HepG2 (cell line): Measurements from ENCODE around the gene CCDC57. TPM values are rescaled to one million over a fixed set of nuclear protein-coding genes. Genes with fewer than 3 reads are reported as not detected.

Source experiments
- ATRX ChIP-seq: sonication (generic); formaldehyde crosslinking; IDR thresholded peaks from 2 replicates; pipeline ENCODE4 v1.4.0; 2020; ENCODE audit warnings: missing genetic modification reagents, borderline replicate concordance
- CENPX ChIP-seq: sonication (generic); formaldehyde crosslinking; IDR thresholded peaks from 2 replicates; pipeline ENCODE4 v1.9.0; 2021; ENCODE audit warnings: mild to moderate bottlenecking, missing genetic modification reagents, moderate library complexity
- CHD2 ChIP-seq: IDR thresholded peaks from 2 replicates; pipeline ENCODE4 v1.6.1; 2011; ENCODE audit warnings: low read depth, low read length, improper control_type of control experiment
- DNMT1 ChIP-seq: sonication (generic); formaldehyde crosslinking; IDR thresholded peaks from 2 replicates; pipeline ENCODE4 v1.5.1; 2020; ENCODE audit warnings: mild to moderate bottlenecking, missing genetic modification reagents
- DR1 ChIP-seq: sonication (generic); formaldehyde crosslinking; IDR thresholded peaks from 2 replicates; pipeline ENCODE4 v1.8.0; 2021; ENCODE audit warnings: mild to moderate bottlenecking, missing genetic modification reagents, inconsistent platforms
- GMEB1 ChIP-seq: sonication (generic); formaldehyde crosslinking; IDR thresholded peaks from 2 replicates; pipeline ENCODE4 v1.5.1; 2020; ENCODE audit warnings: missing genetic modification reagents, mild to moderate bottlenecking, borderline replicate concordance
- JUN ChIP-seq: sonication (generic); formaldehyde crosslinking; IDR thresholded peaks from 2 replicates; pipeline ENCODE4 v1.4.0; 2020; ENCODE audit warnings: mild to moderate bottlenecking, missing genetic modification reagents
- LBX2 ChIP-seq: sonication (generic); formaldehyde crosslinking; IDR thresholded peaks from 2 replicates; pipeline ENCODE4 v1.5.0; 2020; ENCODE audit warnings: missing genetic modification reagents, mild to moderate bottlenecking, borderline replicate concordance
- SOX5 ChIP-seq: IDR thresholded peaks from 2 replicates; pipeline ENCODE4 v1.6.1; 2016; ENCODE audit warnings: borderline replicate concordance
- SSRP1 ChIP-seq: IDR thresholded peaks from 2 replicates; pipeline ENCODE4 v1.6.1; 2016; ENCODE audit warnings: control low read depth
- ZBTB39 ChIP-seq: sonication (generic); formaldehyde crosslinking; IDR thresholded peaks from 2 replicates; pipeline ENCODE4 v1.5.0; 2020; ENCODE audit warnings: missing genetic modification reagents
- ZFAT ChIP-seq: sonication (generic); formaldehyde crosslinking; conservative IDR thresholded peaks from 2 replicates; pipeline ENCODE4 v1.8.1; 2023; ENCODE audit warnings: missing genetic modification reagents, inconsistent platforms
- ZFX ChIP-seq: sonication (generic); formaldehyde crosslinking; IDR thresholded peaks from 2 replicates; pipeline ENCODE4 v1.4.0; 2020; ENCODE audit warnings: mild to moderate bottlenecking, low read depth, missing genetic modification reagents, moderate library complexity
- ZNF337 ChIP-seq: sonication (generic); formaldehyde crosslinking; IDR thresholded peaks from 2 replicates; pipeline ENCODE4 v1.5.1; 2020; ENCODE audit warnings: missing genetic modification reagents, low read depth, mild to moderate bottlenecking, borderline replicate concordance
- ZNF484 ChIP-seq: sonication (generic); formaldehyde crosslinking; IDR thresholded peaks from 2 replicates; pipeline ENCODE4 v1.5.1; 2020; ENCODE audit warnings: mild to moderate bottlenecking, low read depth, missing genetic modification reagents, borderline replicate concordance
- ZNF616 ChIP-seq: sonication (generic); formaldehyde crosslinking; IDR thresholded peaks from 2 replicates; pipeline ENCODE4 v1.5.0; 2020; ENCODE audit warnings: low read depth, mild to moderate bottlenecking, missing genetic modification reagents
- ZNF691 ChIP-seq: sonication (generic); formaldehyde crosslinking; IDR thresholded peaks from 2 replicates; pipeline ENCODE4 v1.4.0; 2020; ENCODE audit warnings: missing genetic modification reagents, low read depth, mild to moderate bottlenecking, borderline replicate concordance
- polyA plus RNA-seq, 8 experiments: library from polyadenylated mRNA; depleted of rRNA in 3 of 8; stranded (reverse) in 7 of 8; unstranded in 1 of 8; fragments of >200 nt; fragmentation: Illumina TruSeq in 4 of 8; extraction: Trizol in 4 of 8; gene quantifications; 2 replicates each; pipeline versions ENCODE4 v1.2.1 to v1.2.3, GENCODE V29; 2011 to 2016; ENCODE audit warnings: low read depth in 4 of 8, missing spikeins in 1 of 8, mixed read lengths in 1 of 8; ENCODE audit not compliant: insufficient read depth in 1 of 8
- total RNA-seq, 5 experiments: library from RNA; depleted of rRNA; stranded (reverse); fragments of >200 nt; fragmentation: Illumina TruSeq; extraction: Trizol; gene quantifications; 2 replicates each; pipeline ENCODE4 v1.2.3, GENCODE V29; 2016; ENCODE audit warnings: low read depth in 1 of 5
- TF ChIP-seq, protein P1 (sequence below): sonication (generic); formaldehyde crosslinking; IDR thresholded peaks from 2 replicates; pipeline ENCODE4 v1.4.0; 2020; ENCODE audit warnings: missing genetic modification reagents, borderline replicate concordance
- TF ChIP-seq, protein P2 (sequence below): IDR thresholded peaks from 2 replicates; pipeline ENCODE4 v1.6.1; 2016; ENCODE audit warnings: missing compliant biosample characterization, missing genetic modification reagents, borderline replicate concordance

CCDC57 gene
- total and polyA plus RNA-seq, 2 of the 13 experiments (the other 11 are each of a cell fraction or from before 2014, with no cell fraction given): 59.3 to 59.9 TPM

- TF ChIP-seq ATRX (CRISPR knock-in tag) (no peak), JUN (CRISPR knock-in tag) (no peak), CENPX (CRISPR knock-in tag) (no peak), SOX5 (CRISPR knock-in tag) (peak; percentile 52; the same call in 1 of the 2 replicates), ZNF484 (CRISPR knock-in tag) (no peak), GMEB1 (CRISPR knock-in tag) (peak; percentile 40; the same call in 1 of the 2 replicates), CHD2 (no peak), DNMT1 (CRISPR knock-in tag) (no peak), ZNF616 (CRISPR knock-in tag) (no peak), SSRP1 (CRISPR knock-in tag) (peak; percentile 90; the same call in 1 of the 2 replicates), ZNF691 (peak; percentile 79; the same call in 1 of the 2 replicates), LBX2 (no peak; the same call in 1 of the 2 replicates), ZNF337 (CRISPR knock-in tag) (peak; percentile 81; the same call in 1 of the 2 replicates), DR1 (CRISPR knock-in tag) (no peak), ZFX (CRISPR knock-in tag) (peak; percentile 93), ZFAT (no peak), ZBTB39 (CRISPR knock-in tag) (peak; percentile 59; the same call in 1 of the 2 replicates)
- TF ChIP-seq, protein P1, sequence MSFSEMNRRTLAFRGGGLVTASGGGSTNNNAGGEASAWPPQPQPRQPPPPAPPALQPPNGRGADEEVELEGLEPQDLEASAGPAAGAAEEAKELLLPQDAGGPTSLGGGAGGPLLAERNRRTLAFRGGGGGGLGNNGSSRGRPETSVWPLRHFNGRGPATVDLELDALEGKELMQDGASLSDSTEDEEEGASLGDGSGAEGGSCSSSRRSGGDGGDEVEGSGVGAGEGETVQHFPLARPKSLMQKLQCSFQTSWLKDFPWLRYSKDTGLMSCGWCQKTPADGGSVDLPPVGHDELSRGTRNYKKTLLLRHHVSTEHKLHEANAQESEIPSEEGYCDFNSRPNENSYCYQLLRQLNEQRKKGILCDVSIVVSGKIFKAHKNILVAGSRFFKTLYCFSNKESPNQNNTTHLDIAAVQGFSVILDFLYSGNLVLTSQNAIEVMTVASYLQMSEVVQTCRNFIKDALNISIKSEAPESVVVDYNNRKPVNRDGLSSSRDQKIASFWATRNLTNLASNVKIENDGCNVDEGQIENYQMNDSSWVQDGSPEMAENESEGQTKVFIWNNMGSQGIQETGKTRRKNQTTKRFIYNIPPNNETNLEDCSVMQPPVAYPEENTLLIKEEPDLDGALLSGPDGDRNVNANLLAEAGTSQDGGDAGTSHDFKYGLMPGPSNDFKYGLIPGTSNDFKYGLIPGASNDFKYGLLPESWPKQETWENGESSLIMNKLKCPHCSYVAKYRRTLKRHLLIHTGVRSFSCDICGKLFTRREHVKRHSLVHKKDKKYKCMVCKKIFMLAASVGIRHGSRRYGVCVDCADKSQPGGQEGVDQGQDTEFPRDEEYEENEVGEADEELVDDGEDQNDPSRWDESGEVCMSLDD (CRISPR knock-in tag): 0 out of 2 replicates have a peak, but pooled peaks have one; percentile 33
- TF ChIP-seq, protein P2, sequence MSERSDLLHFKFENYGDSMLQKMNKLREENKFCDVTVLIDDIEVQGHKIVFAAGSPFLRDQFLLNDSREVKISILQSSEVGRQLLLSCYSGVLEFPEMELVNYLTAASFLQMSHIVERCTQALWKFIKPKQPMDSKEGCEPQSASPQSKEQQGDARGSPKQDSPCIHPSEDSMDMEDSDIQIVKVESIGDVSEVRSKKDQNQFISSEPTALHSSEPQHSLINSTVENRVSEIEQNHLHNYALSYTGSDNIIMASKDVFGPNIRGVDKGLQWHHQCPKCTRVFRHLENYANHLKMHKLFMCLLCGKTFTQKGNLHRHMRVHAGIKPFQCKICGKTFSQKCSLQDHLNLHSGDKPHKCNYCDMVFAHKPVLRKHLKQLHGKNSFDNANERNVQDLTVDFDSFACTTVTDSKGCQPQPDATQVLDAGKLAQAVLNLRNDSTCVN (CRISPR knock-in tag): peak; percentile 45; the same call in 1 of the 2 replicates
These were observed 6.7 kb downstream of the CCDC57 start (continued) for GRCh38 chr17:82205720-82206508.
